NCI-H2029 (cell line): ENCODE results near the gene TMEM63B.

Experiments
- DNase-seq: peaks from one replicate; lab custom pipeline; 2025; lab: John Stamatoyannopoulos, UW

Gene TMEM63B

GRCh38 chr6:44145839-44146238 is 18.5 kb downstream of the TMEM63B start:
- DNase-seq = no peak

GRCh38 chr6:44146685-44147084 is 19.3 kb downstream of the TMEM63B start:
- DNase-seq = no peak

- DNase-seq = no peak
Observed at GRCh38 chr6:44147256-44147655, 19.9 kb downstream of the TMEM63B start.

- no peak for DNase-seq
Observed at GRCh38 chr6:44148306-44148705, 21.0 kb downstream of the TMEM63B start.

- DNase-seq = no peak
Observed at GRCh38 chr6:44149369-44150012, 22.1 kb downstream of the TMEM63B start.

- DNase-seq = no peak
Observed at GRCh38 chr6:44150317-44150917, 23.1 kb downstream of the TMEM63B start.

DNA sequence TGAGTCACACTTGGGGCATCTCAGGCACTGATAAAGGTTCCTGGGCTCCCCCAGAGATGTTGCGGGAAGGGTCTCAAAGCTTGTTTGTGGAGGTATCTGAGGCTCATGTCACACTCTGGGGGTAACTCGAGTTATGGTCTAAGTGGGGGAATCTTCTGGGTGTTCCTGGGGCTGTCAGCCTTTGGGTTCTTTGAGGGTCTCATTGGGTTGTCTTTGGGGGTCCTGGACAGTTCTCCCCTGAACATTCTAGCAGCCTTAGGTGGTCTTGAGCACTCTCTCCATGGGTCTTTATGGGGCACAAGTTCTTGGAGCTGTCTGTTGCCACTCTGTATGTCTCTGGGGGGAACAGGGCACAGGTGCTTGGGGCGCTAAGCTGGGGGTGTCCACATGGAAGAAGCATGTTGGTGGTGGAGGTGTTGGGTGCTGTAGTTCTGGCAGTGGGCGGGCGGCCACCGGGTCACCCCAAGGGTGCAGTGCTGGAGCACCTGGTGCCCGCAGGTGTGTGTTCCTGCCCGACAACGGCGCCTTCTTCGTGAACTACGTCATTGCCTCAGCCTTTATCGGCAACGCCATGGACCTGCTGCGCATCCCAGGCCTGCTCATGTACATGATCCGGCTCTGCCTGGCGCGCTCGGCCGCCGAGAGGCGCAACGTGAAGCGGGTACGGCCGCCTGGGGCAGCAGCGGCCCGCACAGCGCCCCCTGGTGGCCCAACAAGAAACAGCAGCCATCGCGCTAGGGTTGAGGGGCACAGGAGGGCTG is 24.2 kb downstream of the TMEM63B start:
- peak; percentile 64 for DNase-seq

DNA sequence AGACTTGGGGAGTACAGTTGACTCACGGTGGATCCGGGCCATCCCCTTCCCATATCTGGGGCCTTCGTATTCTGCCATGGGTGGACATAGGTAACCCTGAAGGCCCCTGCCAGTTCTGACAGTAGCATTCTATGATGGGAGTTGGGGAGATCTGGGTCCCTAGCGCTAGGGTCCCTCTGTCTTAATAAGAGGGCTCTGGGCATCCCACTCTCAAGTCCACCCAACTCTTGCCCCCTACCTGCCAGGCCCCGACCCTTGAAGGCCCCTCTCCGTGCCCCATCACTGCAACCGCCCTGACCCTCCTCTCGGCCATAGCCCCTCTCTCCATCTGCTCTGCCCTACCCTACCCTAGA is 24.7 kb downstream of the TMEM63B start:
- no peak for DNase-seq

- DNase-seq = no peak
Observed at GRCh38 chr6:44152533-44152932, 25.2 kb downstream of the TMEM63B start.

- DNase-seq = no peak
Observed at GRCh38 chr6:44154067-44154466, 26.7 kb downstream of the TMEM63B start.

DNA sequence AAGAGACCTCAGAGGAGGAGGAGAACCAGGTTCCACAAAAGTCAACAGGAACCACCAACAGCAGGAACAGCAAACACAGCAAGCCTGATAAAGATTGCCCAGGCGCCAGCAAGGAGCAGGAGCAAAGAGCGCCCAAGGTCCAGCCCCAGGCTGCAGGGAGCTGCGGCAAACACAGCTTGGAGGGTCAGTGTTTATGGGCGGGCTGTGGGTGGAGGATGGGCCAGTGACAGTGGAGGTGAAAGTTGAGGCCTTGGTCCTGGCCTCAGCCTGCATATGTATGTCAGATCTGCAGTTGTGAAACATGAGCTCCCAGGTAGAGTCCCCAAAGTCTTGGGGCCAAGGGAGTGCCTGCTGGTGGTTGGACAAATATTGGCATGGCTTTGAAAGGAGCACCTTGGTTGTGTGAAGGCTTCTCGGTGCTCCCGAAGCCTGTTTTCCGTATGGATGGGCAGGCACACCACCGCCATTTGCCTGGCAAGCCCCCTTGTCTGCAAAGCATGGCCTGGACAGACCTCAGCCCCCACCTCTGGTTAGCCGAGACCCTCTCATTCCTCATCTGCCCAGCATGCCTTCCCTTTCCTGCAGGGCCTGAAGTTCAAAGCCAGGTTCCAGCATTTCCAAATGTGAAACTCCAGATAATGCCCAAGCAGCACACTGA is 29.3 kb downstream of the TMEM63B start:
- no peak for DNase-seq

DNA sequence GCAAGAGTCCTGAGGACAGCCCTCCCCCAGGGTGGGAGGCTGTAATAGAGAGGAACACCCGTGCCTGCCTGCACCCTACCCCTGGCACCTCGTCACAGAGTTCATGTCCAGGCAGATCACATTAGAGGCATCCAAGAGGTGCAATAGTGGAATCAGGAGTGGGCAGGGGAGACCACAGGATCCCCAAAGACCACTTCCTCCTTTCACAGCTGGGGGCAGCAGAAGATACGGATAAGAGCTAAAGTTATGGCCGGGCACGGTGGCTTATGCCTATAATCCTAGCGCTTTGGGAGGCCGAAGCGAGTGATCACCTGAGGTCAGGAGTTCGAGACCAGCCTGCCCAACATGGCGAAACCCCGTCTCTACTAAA is 29.8 kb downstream of the TMEM63B start:
- DNase-seq = no peak

DNA sequence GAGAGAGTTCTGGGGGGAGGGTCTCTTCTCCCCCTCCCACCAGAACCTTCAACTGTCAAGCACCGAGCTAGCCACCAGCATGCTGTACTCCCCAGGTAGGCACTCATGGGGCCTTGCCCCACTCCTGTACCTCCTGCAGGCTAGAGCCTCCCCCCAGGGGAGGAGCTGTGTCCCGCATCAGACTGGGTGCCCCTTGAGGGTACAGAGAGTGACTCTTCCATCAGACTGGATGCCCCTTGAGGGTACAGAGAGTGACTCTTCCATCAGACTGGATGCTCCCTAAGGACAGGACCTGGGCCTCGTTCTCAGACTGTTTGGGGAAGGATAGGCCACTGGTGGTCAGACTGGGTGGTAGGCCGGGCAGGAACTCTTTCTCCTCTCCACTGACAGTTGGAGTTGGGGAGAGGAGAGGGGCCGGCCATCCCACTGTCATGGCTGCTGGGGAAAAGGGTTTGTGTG is 31.4 kb downstream of the TMEM63B start, which contains the start of gene CAPN11:
CAPN11 (plus strand) TSS at position 51 of the 459 bp plus-strand sequence; CDS start at position 80, 29 bp downstream.
- no peak for DNase-seq

- no peak for DNase-seq
Observed at GRCh38 chr6:44161997-44162338, 34.6 kb downstream of the TMEM63B start.

- no peak for DNase-seq
Observed at GRCh38 chr6:44162876-44163625, 35.7 kb downstream of the TMEM63B start.

DNA sequence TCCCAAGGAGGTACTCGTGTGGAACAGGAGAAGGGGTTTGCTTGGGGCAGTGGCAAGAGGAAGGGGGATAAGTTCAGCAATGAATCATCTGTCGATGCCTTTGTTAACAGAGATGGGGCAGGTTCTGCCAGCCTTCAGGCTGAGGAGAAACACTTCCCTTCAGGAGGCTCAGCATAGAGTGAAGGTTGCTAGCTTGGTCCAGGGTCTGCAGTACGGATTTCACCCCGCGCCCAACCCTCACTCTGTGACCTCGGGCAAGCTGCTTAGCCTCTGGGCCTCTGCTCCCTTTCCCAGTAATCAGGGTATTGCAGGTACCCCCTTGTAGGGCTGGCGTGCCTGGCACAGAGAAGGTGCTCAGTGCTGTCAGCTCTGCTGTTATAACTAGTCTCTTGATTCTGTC is 38.8 kb downstream of the TMEM63B start:
- DNase-seq = no peak

GRCh38 chr6:44166591-44167184 is 39.3 kb downstream of the TMEM63B start:
- no peak for DNase-seq

DNA sequence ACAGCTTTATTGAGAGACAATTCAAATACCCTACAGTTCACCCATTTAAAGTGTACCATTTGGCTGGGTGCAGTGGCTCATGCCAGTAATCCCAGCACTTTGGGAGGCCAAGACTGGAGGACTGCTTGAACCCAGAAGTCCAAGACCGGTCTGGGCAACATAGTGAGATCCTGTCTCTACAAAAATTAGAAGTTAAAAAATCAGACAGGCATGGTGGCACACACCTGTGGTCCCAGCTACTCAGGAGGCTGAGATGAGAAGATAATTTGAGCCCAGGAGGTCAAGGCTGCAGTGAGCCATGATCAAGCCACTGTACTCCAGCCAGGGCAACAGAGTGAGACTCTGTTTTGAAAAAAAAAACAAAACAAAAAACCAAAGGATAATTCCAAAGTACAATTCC is 40.2 kb downstream of the TMEM63B start:
- DNase-seq = no peak

DNA sequence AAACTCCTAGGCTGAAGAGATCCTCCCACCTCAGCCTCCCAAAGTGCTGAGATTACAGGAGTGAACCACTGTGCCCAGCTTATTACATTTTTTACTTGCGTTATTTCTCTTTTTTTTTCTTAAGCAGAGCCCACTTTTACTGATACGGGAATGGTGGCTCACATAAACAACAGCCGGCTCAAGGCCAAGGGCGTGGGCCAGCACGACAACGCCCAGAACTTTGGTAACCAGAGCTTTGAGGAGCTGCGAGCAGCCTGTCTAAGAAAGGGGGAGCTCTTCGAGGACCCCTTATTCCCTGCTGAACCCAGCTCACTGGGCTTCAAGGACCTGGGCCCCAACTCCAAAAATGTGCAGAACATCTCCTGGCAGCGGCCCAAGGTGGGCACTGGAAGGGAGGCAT is 41.8 kb downstream of the TMEM63B start:
- DNase-seq = no peak

DNA sequence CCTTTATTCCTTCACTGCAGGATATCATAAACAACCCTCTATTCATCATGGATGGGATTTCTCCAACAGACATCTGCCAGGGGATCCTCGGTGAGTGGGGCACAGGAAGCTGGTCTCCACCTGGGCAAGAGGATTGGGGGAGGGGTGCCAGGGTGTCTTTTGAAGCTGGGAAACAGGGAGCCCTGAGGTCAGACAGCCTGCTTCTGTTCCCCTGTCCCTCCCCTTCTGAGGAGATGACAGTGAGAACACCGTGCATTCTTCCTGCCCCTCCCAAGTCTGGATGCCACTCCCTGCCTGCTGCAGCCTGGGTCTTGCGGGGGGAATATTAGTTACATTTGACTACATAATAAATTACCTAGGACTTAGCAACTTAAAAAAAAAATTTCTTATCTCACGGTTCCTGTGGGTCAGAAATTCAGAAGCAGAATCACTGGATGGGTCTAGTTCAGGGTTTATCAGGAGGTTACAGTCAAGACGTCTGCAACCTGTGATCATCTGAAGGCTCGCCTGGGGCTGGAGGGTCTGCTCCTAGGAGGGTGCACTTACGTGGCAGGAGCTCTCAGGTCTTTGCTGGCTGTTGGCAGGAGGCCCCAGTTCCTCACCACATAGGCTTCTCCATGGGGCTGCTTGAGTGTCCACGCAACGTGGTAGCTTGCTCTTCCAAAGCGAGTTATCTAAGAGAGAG is 42.7 kb downstream of the TMEM63B start:
- DNase-seq = no peak

- DNase-seq = no peak
Observed at GRCh38 chr6:44171899-44172546, 44.7 kb downstream of the TMEM63B start.
